ENCODE measurements around the gene SCARB2.

SCARB2 gene

GRCh38 chr4:76224171-76224570 lies 10.5 kb upstream of the SCARB2 start:
- no peak for DNase-seq

GRCh38 chr4:76219299-76220055 lies 5.9 kb upstream of the SCARB2 start:
- no peak for DNase-seq

- no peak for DNase-seq
Observed at GRCh38 chr4:76216975-76217814, 3.6 kb upstream of the SCARB2 start.

GRCh38 chr4:76216524-76216923 lies 2.9 kb upstream of the SCARB2 start:
- no peak for DNase-seq

- DNase-seq: no peak
Observed at GRCh38 chr4:76215077-76215476, 1.5 kb upstream of the SCARB2 start.

GRCh38 chr4:76214177-76214675 lies 602 bp upstream of the SCARB2 start:
- no peak for DNase-seq

GRCh38 chr4:76212851-76213414 lies 691 bp downstream of the SCARB2 start:
- DNase-seq: peak; percentile 32

- no peak for DNase-seq
Observed at GRCh38 chr4:76211769-76212708, 1.6 kb downstream of the SCARB2 start.

GRCh38 chr4:76210452-76210851 lies 3.2 kb downstream of the SCARB2 start:
- no peak for DNase-seq

GRCh38 chr4:76209881-76210280 lies 3.7 kb downstream of the SCARB2 start:
- no peak for DNase-seq

- DNase-seq: peak; percentile 81
Observed at GRCh38 chr4:76208005-76208765, 5.4 kb downstream of the SCARB2 start.

GRCh38 chr4:76207549-76207948 lies 6.1 kb downstream of the SCARB2 start:
- no peak for DNase-seq

- no peak for DNase-seq
Observed at GRCh38 chr4:76206222-76206942, 7.2 kb downstream of the SCARB2 start.

GRCh38 chr4:76205476-76205875 lies 8.1 kb downstream of the SCARB2 start:
- DNase-seq: no peak

- DNase-seq: no peak
Observed at GRCh38 chr4:76204936-76205335, 8.7 kb downstream of the SCARB2 start.

- DNase-seq: peak; percentile 41
Observed at GRCh38 chr4:76203541-76203940, 10.1 kb downstream of the SCARB2 start.

- no peak for DNase-seq
Observed at GRCh38 chr4:76201276-76201675, 12.3 kb downstream of the SCARB2 start.

- DNase-seq: no peak
Observed at GRCh38 chr4:76200771-76201231, 12.8 kb downstream of the SCARB2 start.

- peak; percentile 40 for DNase-seq
Observed at GRCh38 chr4:76199664-76200211, 13.9 kb downstream of the SCARB2 start.
